Upper lobe of left lung (tissue), 6 donors: ENCODE results near the gene MAST3. TPM values are rescaled to one million over a fixed set of nuclear protein-coding genes. Genes with fewer than 3 reads are reported as not detected.
A peak's percentile ranks its signal among the peaks of the same experiment; 100 is the strongest.

Source experiments
- ATAC-seq, 2 donors: fragments of 200-7000 bp; cut with Tn5 transposase; one replicate each; pipeline ENCODE4 v1.9.1; 2022; ENCODE audit warnings: mild to moderate bottlenecking in 2 of 2, moderate library complexity in 2 of 2; ENCODE audit not compliant: low FRiP score in 2 of 2
- DNase-seq, 2 donors: peaks; one replicate each; pipeline ENCODE4 v3.0.0-alpha.2; 2019 to 2020
- H3K27ac ChIP-seq, 4 donors: fragments of 200-600 bp; sonication (generic); one replicate each; pipeline ENCODE4 v1.5.1; 2016 to 2019
- H3K27me3 ChIP-seq, 4 donors: fragments of 200-600 bp; sonication (generic); one replicate each; pipeline ENCODE4 v1.5.1; 2017 to 2019
- H3K36me3 ChIP-seq, 4 donors: fragments of 200-600 bp; sonication (generic); one replicate each; pipeline ENCODE4 v1.5.1; 2016 to 2019
- H3K4me1 ChIP-seq, 4 donors: fragments of 200-600 bp; sonication (generic); one replicate each; pipeline ENCODE4 v1.5.1; 2018 to 2019
- H3K4me3 ChIP-seq, 4 donors: fragments of 200-600 bp; sonication (generic); one replicate each; pipeline ENCODE4 v1.5.1; 2017 to 2019; ENCODE audit warnings: mild to moderate bottlenecking in 2 of 4, moderate library complexity in 1 of 4
- H3K9me3 ChIP-seq, 4 donors: fragments of 200-600 bp; sonication (generic); one replicate each; pipeline ENCODE4 v1.5.1; 2018 to 2019
- CTCF ChIP-seq, 6 experiments: fragments of 450-650 bp in 4 of 6; fragments of 200-600 bp in 2 of 6; sonication (generic) in 2 of 6; IDR thresholded peaks; one replicate each; pipeline ENCODE4 v1.5.1; 2016 to 2019; ENCODE audit warnings: antibody characterized with exemption in 6 of 6
- EP300 ChIP-seq, 4 donors: sonication (generic); formaldehyde crosslinking; IDR thresholded peaks; one replicate each; pipeline ENCODE4 v1.5.1; 2017; ENCODE audit warnings: antibody characterized with exemption in 4 of 4, control low read depth in 2 of 4
- POLR2A ChIP-seq, 4 donors: fragments of 450-650 bp; IDR thresholded peaks; one replicate each; pipeline ENCODE4 v1.5.1; 2016 to 2017; ENCODE audit warnings: antibody characterized with exemption in 4 of 4, mild to moderate bottlenecking in 2 of 4
- POLR2AphosphoS5 ChIP-seq, 2 donors: sonication (generic); formaldehyde crosslinking; IDR thresholded peaks; one replicate each; pipeline ENCODE4 v1.5.1; 2017; ENCODE audit warnings: antibody characterized with exemption in 2 of 2
- WGBS, 2 donors: methylation state at CpG; one replicate each; pipeline ENCODE4 v1.1.5; 2017 to 2018; 5-methylcytosine and 5-hydroxymethylcytosine counted together
- total RNA-seq, 6 donors: library from RNA; depleted of rRNA in 4 of 6; stranded (reverse); fragments of >200 nt in 4 of 6; gene quantifications; one replicate each; pipeline versions ENCODE4 v1.1.0 to v1.2.1, GENCODE V29; 2016 to 2021
- donor health status: DM: no; HTN: no; CAD: no; lungs with moderate emphysema.
- donor health status: DM: no; HTN: yes; CAD: no; lungs with severe emphysema.

The MAST3 gene
- total RNA-seq, 6 donors from 2014 or later: 9.3 to 67.1 (median 27.5) TPM

- 93 to 94% methylated on average over 17 to 18 of the region's 18 CpGs for WGBS, 2 donors
- DNase-seq (no peak), ATAC-seq (no peak)
- Histone ChIP-seq H3K27me3 (no peaks in the 10 kb centered on the region), H3K9me3 (no peaks in the 10 kb centered on the region), H3K36me3 (peaks cover 8 to 85% (median 65%) of the 10 kb centered on the region in 4 donors), H3K4me3 (no peak overlapping the region), H3K4me1 (no peaks in the 10 kb centered on the region), H3K27ac (no peak overlapping the region)
- TF ChIP-seq CTCF (IDR thresholded peaks at IDR 0.05) (no peak), EP300 (IDR thresholded peaks at IDR 0.05) (no peak), POLR2A (IDR thresholded peaks at IDR 0.05) (no peak), POLR2AphosphoS5 (IDR thresholded peaks at IDR 0.05) (no peak)
Observed at GRCh38 chr19:18135712-18136584, 38.4 kb downstream of the MAST3 start.

DNA sequence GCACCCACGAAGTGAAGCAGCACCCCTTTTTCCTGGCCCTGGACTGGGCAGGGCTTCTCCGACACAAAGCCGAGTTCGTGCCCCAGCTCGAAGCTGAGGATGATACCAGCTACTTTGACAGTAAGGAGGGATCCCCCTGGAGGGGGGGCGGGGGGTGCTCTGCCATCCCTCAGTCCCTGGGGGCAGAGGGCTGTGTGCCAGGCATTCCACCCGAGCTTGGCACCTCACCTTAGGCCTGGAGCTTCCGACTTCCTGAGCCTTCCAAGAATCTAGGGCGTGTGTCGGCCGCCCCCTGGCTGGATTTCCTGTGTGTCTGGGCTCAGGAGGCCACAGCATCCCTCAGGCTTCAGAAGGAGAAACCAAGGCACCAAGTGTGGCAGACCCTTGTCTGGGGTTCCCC is 39.7 kb downstream of the MAST3 start:
- TF ChIP-seq POLR2AphosphoS5 (IDR thresholded peaks at IDR 0.05) (no peak), POLR2A (IDR thresholded peaks at IDR 0.05) (no peak), EP300 (IDR thresholded peaks at IDR 0.05) (no peak), CTCF (IDR thresholded peaks at IDR 0.05) (no peak)
- DNase-seq (no peak), ATAC-seq (no peak)
- 81 to 82% methylated on average over 8 to 11 of the region's 11 CpGs for WGBS, 2 donors
- no peak overlapping the region for H3K27ac ChIP-seq
- H3K27me3 ChIP-seq: no peaks in the 10 kb centered on the region
- H3K9me3 ChIP-seq: no peaks in the 10 kb centered on the region
- H3K4me1 ChIP-seq: no peaks in the 10 kb centered on the region
- H3K36me3 ChIP-seq: peaks cover 8 to 81% (median 61%) of the 10 kb centered on the region in 4 donors
- H3K4me3 ChIP-seq: no peak overlapping the region

DNA sequence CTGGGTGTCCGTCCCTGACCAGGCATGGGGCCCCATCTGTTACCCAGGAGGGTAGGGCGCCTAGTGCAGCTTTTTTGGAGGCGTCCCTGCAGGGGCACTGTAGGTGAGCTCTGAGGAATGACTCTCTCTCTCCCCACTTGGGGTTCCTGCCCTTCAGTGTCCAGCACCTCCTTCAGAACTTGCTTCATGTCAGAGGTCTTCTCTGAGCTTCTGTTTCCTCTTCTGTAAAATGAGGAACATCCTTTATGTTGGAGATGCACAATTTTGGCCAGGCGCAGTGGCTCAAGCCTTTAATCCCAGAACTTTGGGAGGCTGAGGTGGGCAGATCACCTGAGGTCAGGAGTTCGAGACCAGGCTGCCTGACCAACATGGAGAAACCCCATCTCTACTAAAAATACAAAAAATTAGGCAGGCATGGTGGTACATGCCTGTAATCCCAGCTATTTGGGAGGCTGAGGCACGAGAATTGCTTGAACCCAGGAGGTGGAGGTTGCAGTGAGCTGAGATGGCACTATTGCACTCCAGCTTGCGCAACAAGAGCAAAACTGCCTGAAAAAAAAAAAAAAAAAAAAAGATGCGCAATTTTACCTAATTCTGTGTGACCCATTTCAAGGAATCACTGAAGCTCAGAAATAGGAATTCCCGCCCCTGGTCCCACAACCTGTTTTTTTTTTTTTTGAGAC is 40.2 kb downstream of the MAST3 start:
- TF ChIP-seq EP300 (IDR thresholded peaks at IDR 0.05): no peak
- no peak for TF ChIP-seq POLR2AphosphoS5 (IDR thresholded peaks at IDR 0.05)
- TF ChIP-seq POLR2A (IDR thresholded peaks at IDR 0.05): no peak
- no peak for TF ChIP-seq CTCF (IDR thresholded peaks at IDR 0.05)
- H3K27ac ChIP-seq: no peak overlapping the region
- no peaks in the 10 kb centered on the region for H3K4me1 ChIP-seq
- ATAC-seq: peak in 1 of 2 donors; percentile 19
- no peak overlapping the region for H3K4me3 ChIP-seq
- H3K9me3 ChIP-seq: no peaks in the 10 kb centered on the region
- DNase-seq: no peak
- H3K27me3 ChIP-seq: no peaks in the 10 kb centered on the region
- H3K36me3 ChIP-seq: peaks cover 4 to 81% (median 63%) of the 10 kb centered on the region in 4 donors
- 88% methylated on average over 9 of the region's 9 CpGs for WGBS, 2 donors

GRCh38 chr19:18140473-18140872 is 42.9 kb downstream of the MAST3 start:
- no peak overlapping the region for H3K4me3 ChIP-seq
- peaks cover 15 to 85% (median 73%) of the 10 kb centered on the region in 4 donors for H3K36me3 ChIP-seq
- no peak overlapping the region for H3K27ac ChIP-seq
- no peak for TF ChIP-seq CTCF (IDR thresholded peaks at IDR 0.05)
- TF ChIP-seq POLR2A (IDR thresholded peaks at IDR 0.05): no peak
- no peak for TF ChIP-seq EP300 (IDR thresholded peaks at IDR 0.05)
- no peak for TF ChIP-seq POLR2AphosphoS5 (IDR thresholded peaks at IDR 0.05)
- no peak for ATAC-seq
- no peaks in the 10 kb centered on the region for H3K27me3 ChIP-seq
- DNase-seq: no peak
- H3K9me3 ChIP-seq: no peaks in the 10 kb centered on the region
- H3K4me1 ChIP-seq: no peaks in the 10 kb centered on the region
- 100% methylated on average over 1 of the region's 1 CpG for whole genome bisulfite sequencing, 2 donors
